HG02884 (cell line): ENCODE measurements around the gene CEBPZ.
A peak's percentile ranks its signal among the peaks of the same experiment; 100 is the strongest.
"Not testable (repeated sequence)": the region's sequence is repeated elsewhere in the genome, so short reads cannot be mapped to it uniquely, and the experiment has no call there.

Experiments
- ATAC-seq: cut with Tn5 transposase; IDR thresholded peaks from one replicate; pipeline ENCODE4 v1.9.1; 2021; ENCODE audit warnings: mild to moderate bottlenecking, moderate library complexity; ENCODE audit not compliant: unreplicated experiment

CEBPZ gene

GRCh38 chr2:37224063-37224462 is 7.3 kb downstream of the CEBPZ start:
- no peak for ATAC-seq

- no peak for ATAC-seq
These were observed 8.3 kb downstream of the CEBPZ start for GRCh38 chr2:37223131-37223530.

GRCh38 chr2:37219046-37219445 is 12.3 kb downstream of the CEBPZ start:
- no peak for ATAC-seq

- no peak for ATAC-seq
These were observed 16.1 kb downstream of the CEBPZ start for GRCh38 chr2:37215250-37215649.

GRCh38 chr2:37211939-37212338 is 19.5 kb downstream of the CEBPZ start:
- no peak for ATAC-seq

GRCh38 chr2:37211212-37211611 is 20.2 kb downstream of the CEBPZ start:
- ATAC-seq = no peak

- ATAC-seq = not testable (repeated sequence)
These were observed 24.6 kb downstream of the CEBPZ start for GRCh38 chr2:37206760-37207159.

- no peak for ATAC-seq
These were observed 25.6 kb downstream of the CEBPZ start for GRCh38 chr2:37205689-37206341.

GRCh38 chr2:37205071-37205661 is 26.2 kb downstream of the CEBPZ start:
- ATAC-seq = not testable (repeated sequence)

GRCh38 chr2:37203708-37204107 is 27.7 kb downstream of the CEBPZ start:
- no peak for ATAC-seq

GRCh38 chr2:37201766-37202165 is 29.6 kb downstream of the CEBPZ start:
- no peak for ATAC-seq

- no peak for ATAC-seq
These were observed 30.2 kb downstream of the CEBPZ start for GRCh38 chr2:37201208-37201607.

- no peak for ATAC-seq
These were observed 32.7 kb downstream of the CEBPZ start for GRCh38 chr2:37198681-37199065.

GRCh38 chr2:37196320-37197195 is 34.8 kb downstream of the CEBPZ start, which contains the start of gene CEBPZOS:
Gene CEBPZOS (plus strand): TSS chr2:37196496. CDS start chr2:37199705, 3,209 bp downstream.
- peak; percentile 51 for ATAC-seq

- not testable (repeated sequence) for ATAC-seq
These were observed 35.5 kb downstream of the CEBPZ start for GRCh38 chr2:37195862-37196319.

- ATAC-seq = no peak
These were observed 38.8 kb downstream of the CEBPZ start for GRCh38 chr2:37192551-37192950.

- ATAC-seq = no peak
These were observed 39.6 kb downstream of the CEBPZ start for GRCh38 chr2:37191747-37192146.

GRCh38 chr2:37191253-37191652 is 40.1 kb downstream of the CEBPZ start:
- no peak for ATAC-seq

GRCh38 chr2:37190290-37190689 is 41.1 kb downstream of the CEBPZ start:
- ATAC-seq = no peak

GRCh38 chr2:37189452-37190153 is 41.8 kb downstream of the CEBPZ start:
- ATAC-seq = no peak

- ATAC-seq = no peak
These were observed 42.8 kb downstream of the CEBPZ start, which contains the start of gene SULT6B1 for GRCh38 chr2:37188570-37188969. Gene SULT6B1 (minus strand): TSS chr2:37188670. CDS start chr2:37188640, 30 bp downstream.
